DND-41 (cell line): Measurements from ENCODE around the gene CCDC30.

Experiments
- ATAC-seq: fragments of 200-7000 bp; cut with Tn5 transposase; 3 replicates; pipeline ENCODE4 v1.9.1; 2021; ENCODE audit warnings: low read depth; ENCODE audit not compliant: insufficient read depth
- DNase-seq: peaks from one replicate; pipeline ENCODE4 v3.0.0-alpha.2; 2020
- H2AFZ ChIP-seq: 2 replicates; pipeline ENCODE4 v1.6.0; 2012; ENCODE audit warnings: low read depth, low read length
- H3K27ac ChIP-seq: 2 replicates; pipeline ENCODE4 v1.5.1; 2012; ENCODE audit warnings: low read length, inconsistent platforms
- H3K27me3 ChIP-seq: fragments of 200-600 bp; sonication (generic); 2 replicates; pipeline ENCODE4 v1.6.0; 2012; ENCODE audit warnings: low read length, mild to moderate bottlenecking, inconsistent platforms; ENCODE audit not compliant: insufficient read depth, poor library complexity
- H3K36me3 ChIP-seq: 2 replicates; pipeline ENCODE4 v1.5.1; 2012; ENCODE audit warnings: low read length, inconsistent platforms; ENCODE audit not compliant: insufficient read depth
- H3K4me1 ChIP-seq: 2 replicates; pipeline ENCODE4 v1.5.1; 2012; ENCODE audit warnings: mild to moderate bottlenecking, low read length; ENCODE audit not compliant: insufficient read depth
- H3K4me2 ChIP-seq: 2 replicates; pipeline ENCODE4 v1.6.0; 2012; ENCODE audit warnings: mild to moderate bottlenecking, moderate library complexity, low read length, inconsistent platforms; ENCODE audit not compliant: insufficient read depth
- H3K4me3 ChIP-seq, 2 experiments: fragments of 200-600 bp in 1 of 2; shearing (Covaris generic) in 1 of 2; 2 replicates each; pipeline ENCODE4 v1.5.1; 2012 to 2016; ENCODE audit warnings: inconsistent platforms in 2 of 2, low read length in 2 of 2, mild to moderate bottlenecking in 2 of 2, low read depth in 1 of 2, moderate library complexity in 1 of 2
- H3K79me2 ChIP-seq: 2 replicates; pipeline ENCODE4 v1.6.0; 2012; ENCODE audit warnings: low read length, inconsistent platforms; ENCODE audit not compliant: insufficient read depth
- H3K9ac ChIP-seq: 2 replicates; pipeline ENCODE4 v1.6.0; 2012; ENCODE audit warnings: low read depth, mild to moderate bottlenecking, inconsistent platforms, low read length, moderate library complexity
- H3K9me3 ChIP-seq: 2 replicates; pipeline ENCODE4 v1.5.1; 2012; ENCODE audit warnings: low read length, moderate library complexity, mild to moderate bottlenecking, inconsistent platforms; ENCODE audit not compliant: insufficient read depth, severe bottlenecking
- H4K20me1 ChIP-seq: 2 replicates; pipeline ENCODE4 v1.6.0; 2012; ENCODE audit warnings: low read length; ENCODE audit not compliant: insufficient read depth
- EZH2 ChIP-seq: IDR thresholded peaks from 3 replicates; pipeline ENCODE4 v1.6.1; 2012; ENCODE audit warnings: borderline replicate concordance, low read depth, mild to moderate bottlenecking, moderate library complexity, low read length, inconsistent platforms; ENCODE audit not compliant: severe bottlenecking
- TF ChIP-seq, protein P1 (sequence below): IDR thresholded peaks from 2 replicates; pipeline ENCODE4 v1.5.1; 2012; ENCODE audit warnings: borderline replicate concordance, low read length, moderate library complexity, mild to moderate bottlenecking; ENCODE audit not compliant: poor library complexity, severe bottlenecking; ENCODE audit errors: extremely low read depth

The CCDC30 gene

GRCh38 chr1:42541104-42541503, 78.0 kb downstream of the CCDC30 start:
- no peaks in the 10 kb centered on the region for H3K4me1 ChIP-seq
- DNase-seq, result no peak
- H3K27ac ChIP-seq, result no peak overlapping the region
- H3K4me2 ChIP-seq, result no peak overlapping the region
- H3K27me3 ChIP-seq, result no peaks in the 10 kb centered on the region
- H3K9me3 ChIP-seq, result peaks cover 5% of the 10 kb centered on the region
- TF ChIP-seq, protein P1, sequence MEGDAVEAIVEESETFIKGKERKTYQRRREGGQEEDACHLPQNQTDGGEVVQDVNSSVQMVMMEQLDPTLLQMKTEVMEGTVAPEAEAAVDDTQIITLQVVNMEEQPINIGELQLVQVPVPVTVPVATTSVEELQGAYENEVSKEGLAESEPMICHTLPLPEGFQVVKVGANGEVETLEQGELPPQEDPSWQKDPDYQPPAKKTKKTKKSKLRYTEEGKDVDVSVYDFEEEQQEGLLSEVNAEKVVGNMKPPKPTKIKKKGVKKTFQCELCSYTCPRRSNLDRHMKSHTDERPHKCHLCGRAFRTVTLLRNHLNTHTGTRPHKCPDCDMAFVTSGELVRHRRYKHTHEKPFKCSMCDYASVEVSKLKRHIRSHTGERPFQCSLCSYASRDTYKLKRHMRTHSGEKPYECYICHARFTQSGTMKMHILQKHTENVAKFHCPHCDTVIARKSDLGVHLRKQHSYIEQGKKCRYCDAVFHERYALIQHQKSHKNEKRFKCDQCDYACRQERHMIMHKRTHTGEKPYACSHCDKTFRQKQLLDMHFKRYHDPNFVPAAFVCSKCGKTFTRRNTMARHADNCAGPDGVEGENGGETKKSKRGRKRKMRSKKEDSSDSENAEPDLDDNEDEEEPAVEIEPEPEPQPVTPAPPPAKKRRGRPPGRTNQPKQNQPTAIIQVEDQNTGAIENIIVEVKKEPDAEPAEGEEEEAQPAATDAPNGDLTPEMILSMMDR, result no peak
- TF ChIP-seq EZH2, result no peak
- no peak overlapping the region for H2AFZ ChIP-seq
- no peaks in the 10 kb centered on the region for H4K20me1 ChIP-seq
- no peaks in the 10 kb centered on the region for H3K36me3 ChIP-seq
- H3K4me3 ChIP-seq, result no peak overlapping the region
- H3K9ac ChIP-seq, result no peak overlapping the region
- no peaks in the 10 kb centered on the region for H3K79me2 ChIP-seq
- ATAC-seq, result no peak

GRCh38 chr1:42551180-42551579, 88.1 kb downstream of the CCDC30 start:
- Histone ChIP-seq H3K4me2 (no peak overlapping the region), H3K27me3 (no peaks in the 10 kb centered on the region), H3K79me2 (no peaks in the 10 kb centered on the region), H3K27ac (no peak overlapping the region), H3K4me1 (no peaks in the 10 kb centered on the region), H3K36me3 (no peaks in the 10 kb centered on the region), H2AFZ (no peak overlapping the region), H3K9ac (no peak overlapping the region), H3K9me3 (no peaks in the 10 kb centered on the region), H4K20me1 (no peaks in the 10 kb centered on the region), H3K4me3 (no peak overlapping the region)
- DNase-seq (no peak), ATAC-seq (no peak)
- TF ChIP-seq, protein P1, result no peak
- TF ChIP-seq EZH2, result no peak

- no peaks in the 10 kb centered on the region for H3K9me3 ChIP-seq
- no peak for ATAC-seq
- no peaks in the 10 kb centered on the region for H3K79me2 ChIP-seq
- no peaks in the 10 kb centered on the region for H3K4me1 ChIP-seq
- H3K27me3 ChIP-seq, result no peaks in the 10 kb centered on the region
- no peak overlapping the region for H3K4me3 ChIP-seq
- no peak overlapping the region for H3K4me2 ChIP-seq
- H3K36me3 ChIP-seq, result no peaks in the 10 kb centered on the region
- H3K27ac ChIP-seq, result no peak overlapping the region
- H2AFZ ChIP-seq, result no peak overlapping the region
- DNase-seq, result no peak
- H4K20me1 ChIP-seq, result no peaks in the 10 kb centered on the region
- H3K9ac ChIP-seq, result no peak overlapping the region
- TF ChIP-seq, protein P1, result no peak
- TF ChIP-seq EZH2, result no peak
Measured at GRCh38 chr1:42551590-42551989, 88.5 kb downstream of the CCDC30 start.

DNA sequence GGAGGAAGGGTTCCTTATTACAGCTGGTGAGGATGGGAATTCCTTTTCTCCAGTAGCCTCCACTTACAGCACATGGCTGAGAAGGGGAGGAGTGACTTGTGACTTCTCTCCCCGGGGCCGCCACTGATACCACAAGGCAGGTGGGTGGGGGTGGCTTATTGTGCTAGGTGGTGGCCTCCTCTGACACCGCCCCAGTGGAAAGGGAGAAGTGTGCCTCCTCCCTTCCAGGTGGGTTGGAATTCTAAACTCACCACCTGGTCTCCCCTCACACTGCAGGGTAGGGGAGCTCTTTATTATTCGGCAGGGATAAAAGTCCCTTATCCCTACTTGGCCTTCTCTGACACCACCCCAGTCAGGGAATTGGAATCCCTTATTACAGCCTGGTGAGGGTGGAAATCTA, 89.5 kb downstream of the CCDC30 start:
- no peak overlapping the region for H2AFZ ChIP-seq
- H3K36me3 ChIP-seq, result no peaks in the 10 kb centered on the region
- no peak overlapping the region for H3K9ac ChIP-seq
- no peak overlapping the region for H3K4me3 ChIP-seq
- TF ChIP-seq EZH2, result no peak
- TF ChIP-seq, protein P1, result no peak
- no peak for DNase-seq
- H3K79me2 ChIP-seq, result no peaks in the 10 kb centered on the region
- no peaks in the 10 kb centered on the region for H4K20me1 ChIP-seq
- no peak overlapping the region for H3K4me2 ChIP-seq
- H3K9me3 ChIP-seq, result no peaks in the 10 kb centered on the region
- H3K4me1 ChIP-seq, result no peaks in the 10 kb centered on the region
- H3K27ac ChIP-seq, result no peak overlapping the region
- no peak for ATAC-seq
- no peaks in the 10 kb centered on the region for H3K27me3 ChIP-seq
